ENCODE data around the gene SLC6A19.

- TF ChIP-seq CTCF (IDR thresholded peaks at IDR 0.05): no peak
- TF ChIP-seq POLR2A (IDR thresholded peaks at IDR 0.05): no peak
Measured at GRCh38 chr5:1163366-1163765, 38.0 kb upstream of the SLC6A19 start.

Data from heart left ventricle (tissue), 13 donors.